Medulla oblongata (tissue), 1 donor: ENCODE results near the gene ETFB.

Experiments
- DNase-seq: peaks from one replicate; pipeline ENCODE4 v3.0.0-alpha.2; 2015; ENCODE audit errors: extremely low spot score

Gene ETFB

GRCh38 chr19:51327066-51328001 lies 38.9 kb downstream of the ETFB start:
- DNase-seq, result no peak

DNA sequence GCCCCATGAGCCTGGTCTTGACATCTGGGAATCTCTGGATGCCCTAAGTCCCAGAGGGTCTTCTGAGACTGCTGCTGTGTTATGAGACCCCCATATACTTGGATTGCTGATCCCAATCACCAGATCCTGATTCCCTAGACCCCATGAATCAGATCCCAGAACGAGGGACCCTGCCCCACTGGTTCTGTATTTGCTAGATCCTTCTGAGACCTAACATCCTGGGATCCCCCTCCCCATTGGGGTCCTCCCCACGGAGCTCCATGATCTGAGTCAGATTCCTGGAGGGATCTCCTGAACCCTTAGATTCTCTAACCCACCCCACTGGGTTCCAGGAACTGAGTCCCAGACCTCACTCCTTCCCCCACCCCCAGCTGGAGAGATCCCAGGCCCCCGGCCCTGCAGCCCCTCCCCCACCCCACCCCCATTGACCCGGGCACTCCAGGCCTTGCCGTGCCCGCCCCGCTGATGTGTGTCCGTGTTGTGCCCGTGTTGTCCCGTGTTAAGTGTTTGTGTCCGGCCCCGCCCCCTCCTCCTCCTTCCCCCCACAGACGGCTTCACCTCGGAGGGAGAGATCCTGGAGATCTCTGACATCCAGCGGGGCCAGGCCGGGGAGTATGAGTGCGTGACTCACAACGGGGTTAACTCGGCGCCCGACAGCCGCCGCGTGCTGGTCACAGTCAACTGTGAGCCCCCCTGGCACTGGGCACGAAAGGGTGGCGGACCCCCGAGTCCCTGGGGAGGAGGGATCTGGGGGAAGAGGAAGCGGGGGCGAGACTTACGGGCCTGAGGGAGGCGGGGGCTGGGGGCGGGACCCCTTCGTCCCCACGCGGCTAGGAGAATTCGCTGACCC lies 39.7 kb downstream of the ETFB start:
- DNase-seq, result no peak

GRCh38 chr19:51325161-51325976 lies 40.8 kb downstream of the ETFB start:
- no peak for DNase-seq

DNA sequence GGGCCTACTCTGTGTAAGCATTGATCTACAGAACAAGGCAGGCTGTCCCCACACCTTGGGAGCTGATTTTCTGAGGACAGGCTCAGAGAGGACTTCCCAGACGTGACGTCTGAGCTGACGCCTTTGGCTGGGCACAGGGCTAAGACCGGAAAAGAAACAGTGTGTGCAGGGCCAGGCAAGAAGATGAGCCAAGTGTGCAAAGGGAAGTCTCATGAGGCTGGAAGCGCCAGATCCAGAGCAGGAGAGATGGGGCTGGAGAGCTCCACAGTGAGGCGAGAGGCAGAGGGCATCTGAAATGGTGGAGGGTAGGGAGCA lies 42.1 kb downstream of the ETFB start:
- no peak for DNase-seq

DNA sequence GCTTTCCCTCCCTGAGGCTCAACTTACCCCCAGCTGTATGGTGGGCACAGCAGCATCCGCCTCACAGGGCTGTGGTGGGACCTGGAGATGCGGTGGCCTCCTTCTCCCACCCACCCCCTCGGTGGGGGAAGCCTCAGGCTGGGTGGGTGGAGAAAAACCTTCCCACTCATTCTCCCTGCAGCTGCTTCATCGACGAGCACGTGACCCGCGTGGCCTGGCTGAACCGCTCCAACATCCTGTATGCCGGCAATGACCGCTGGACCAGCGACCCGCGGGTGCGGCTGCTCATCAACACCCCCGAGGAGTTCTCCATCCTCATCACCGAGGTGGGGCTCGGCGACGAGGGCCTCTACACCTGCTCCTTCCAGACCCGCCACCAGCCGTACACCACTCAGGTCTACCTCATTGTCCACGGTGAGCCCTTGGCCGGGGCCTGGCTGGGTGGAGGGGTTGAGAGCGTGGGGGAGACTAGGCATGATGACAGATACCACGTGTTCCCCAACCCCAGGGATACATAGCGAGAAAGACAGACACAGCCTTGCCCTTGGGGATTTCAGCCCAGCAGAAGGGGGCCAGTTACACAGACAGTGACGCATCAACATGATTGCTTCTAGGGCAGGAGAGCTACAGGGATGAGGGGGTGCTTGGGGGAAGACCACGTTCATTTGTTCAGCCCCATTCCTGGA lies 42.6 kb downstream of the ETFB start:
- DNase-seq, result no peak

DNA sequence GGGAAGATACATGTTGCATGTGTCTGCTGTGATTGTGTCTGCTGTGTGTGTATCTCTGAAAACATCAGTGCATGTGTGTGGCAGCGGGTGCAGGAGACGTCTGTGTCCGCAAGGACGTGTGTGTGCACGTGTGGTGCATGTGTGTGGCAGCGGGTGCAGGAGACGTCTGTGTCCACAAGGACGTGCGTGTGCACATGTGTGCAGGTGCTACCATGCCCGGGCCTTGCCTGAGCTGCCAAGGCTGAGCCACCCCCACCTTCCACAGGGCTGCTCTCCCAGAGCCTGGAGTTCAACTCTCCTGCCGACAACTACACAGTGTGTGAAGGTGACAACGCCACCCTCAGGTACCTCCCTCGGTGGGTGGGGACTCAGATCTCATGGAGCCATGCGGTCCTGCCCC lies 44.4 kb downstream of the ETFB start:
- DNase-seq, result no peak

DNA sequence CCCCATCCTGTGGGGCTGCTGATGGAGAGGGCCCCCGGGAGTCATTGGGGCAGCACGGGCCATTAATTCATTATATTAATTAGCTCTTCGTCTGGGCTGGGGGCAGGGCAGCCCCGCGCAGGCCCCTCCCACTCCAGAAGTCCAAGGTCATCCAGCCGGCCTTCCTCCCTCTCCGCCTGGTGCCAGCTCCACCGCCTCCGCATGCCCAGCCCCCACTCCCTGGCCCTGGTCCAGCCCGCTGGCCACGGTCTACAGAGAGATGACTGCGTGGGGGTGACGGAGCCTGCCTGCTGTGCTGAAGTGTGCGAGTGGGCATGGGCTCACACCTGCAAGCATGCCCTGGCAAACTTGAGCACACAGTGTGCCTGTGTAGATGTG lies 45.9 kb downstream of the ETFB start:
- no peak for DNase-seq

DNA sequence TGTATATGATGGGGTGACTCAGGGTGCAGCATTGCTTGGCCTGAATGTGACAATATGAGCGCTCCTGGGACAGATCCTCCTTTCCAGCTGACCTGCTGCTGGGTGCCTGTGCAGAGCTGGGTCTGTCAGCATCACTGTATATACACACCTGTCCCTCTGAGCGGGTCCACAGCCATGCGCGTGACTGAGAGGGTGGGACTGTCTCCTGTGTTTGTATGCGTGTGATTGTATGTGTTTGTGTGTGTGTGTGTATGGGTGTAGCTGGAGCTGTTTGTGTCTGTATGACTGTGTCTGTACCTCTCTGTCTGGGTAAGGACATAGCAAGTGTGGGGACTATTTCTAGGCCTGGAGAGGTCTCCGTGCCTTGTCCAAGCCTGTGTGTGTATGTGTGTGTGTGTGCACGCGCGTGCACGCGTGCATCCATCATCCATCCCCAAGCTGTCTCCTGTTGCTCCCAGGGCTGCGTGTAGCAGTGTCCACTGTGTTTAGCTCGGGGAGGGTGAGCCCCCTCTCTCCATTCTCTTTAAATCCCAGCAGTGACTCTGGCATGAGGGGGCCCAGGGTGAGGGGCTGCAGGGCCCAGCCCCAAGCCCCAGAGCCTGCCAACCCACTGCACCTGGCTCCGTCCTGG lies 46.4 kb downstream of the ETFB start:
- DNase-seq, result no peak

DNA sequence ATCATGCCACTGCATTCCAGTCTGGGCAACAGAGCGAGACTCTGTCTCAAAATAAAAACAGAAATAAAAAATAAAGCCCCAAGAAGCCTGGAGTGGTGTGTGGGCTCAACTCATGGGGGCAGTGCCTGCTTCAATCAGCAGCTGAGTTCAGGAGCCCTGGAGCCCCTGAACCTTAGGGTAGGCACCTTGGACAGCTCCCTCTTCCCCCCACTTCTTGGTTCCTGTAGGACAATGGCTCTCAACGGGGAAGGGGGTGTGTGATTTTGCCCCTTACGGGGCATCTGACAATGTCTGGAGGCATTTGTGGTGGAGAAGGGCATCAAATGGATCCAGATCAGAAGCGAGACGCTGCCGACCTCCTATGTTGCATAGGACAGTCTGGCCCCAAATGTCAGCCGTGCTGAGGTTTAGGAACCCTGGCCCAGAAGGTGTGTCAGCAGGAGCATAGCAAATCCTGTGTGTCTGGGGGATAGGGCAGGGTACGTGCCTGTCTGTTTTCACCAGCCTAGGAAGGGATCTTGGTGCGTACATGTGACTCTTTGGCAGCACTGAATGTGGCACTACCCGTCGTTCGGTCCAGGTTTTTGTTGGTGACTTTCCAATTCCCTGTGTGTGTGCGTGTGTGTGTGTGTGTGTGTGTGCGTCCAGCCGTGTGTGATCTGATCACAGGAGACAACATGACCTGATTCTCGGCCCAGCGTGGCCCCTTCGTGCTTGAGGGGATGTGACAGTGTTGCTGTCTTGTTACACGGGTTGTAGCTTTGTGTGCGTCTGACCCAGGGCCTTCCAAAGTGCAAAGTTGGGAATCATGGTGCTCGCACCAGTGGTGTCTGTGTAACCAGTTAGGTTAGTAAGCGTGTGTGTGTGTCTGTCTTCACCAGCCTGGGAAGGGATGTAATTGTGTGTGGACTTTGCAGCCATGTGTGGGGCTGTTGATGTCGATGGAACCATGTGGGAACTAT lies 47.2 kb downstream of the ETFB start:
- DNase-seq, result no peak

DNA sequence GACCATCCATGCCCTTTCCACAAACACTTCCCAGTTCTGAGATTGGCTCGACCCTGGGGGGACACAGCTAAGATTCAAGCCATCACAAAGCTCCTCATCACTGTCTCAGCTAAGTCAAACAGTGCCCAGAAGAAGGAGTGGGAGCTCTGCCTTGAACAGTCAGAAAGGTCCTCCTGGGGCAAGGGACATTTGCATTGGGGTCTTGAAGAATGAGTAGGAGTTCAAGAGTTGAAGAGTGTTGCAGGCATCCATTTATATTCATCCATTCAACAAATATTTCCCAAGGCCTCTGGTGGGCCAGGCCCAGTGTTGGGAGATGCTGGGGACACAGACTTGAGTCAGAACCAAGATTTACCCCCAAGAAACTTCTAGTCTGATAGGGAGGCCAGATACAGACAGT lies 48.2 kb downstream of the ETFB start:
- DNase-seq, result no peak

GRCh38 chr19:51317376-51317775 lies 48.8 kb downstream of the ETFB start:
- DNase-seq, result no peak

DNA sequence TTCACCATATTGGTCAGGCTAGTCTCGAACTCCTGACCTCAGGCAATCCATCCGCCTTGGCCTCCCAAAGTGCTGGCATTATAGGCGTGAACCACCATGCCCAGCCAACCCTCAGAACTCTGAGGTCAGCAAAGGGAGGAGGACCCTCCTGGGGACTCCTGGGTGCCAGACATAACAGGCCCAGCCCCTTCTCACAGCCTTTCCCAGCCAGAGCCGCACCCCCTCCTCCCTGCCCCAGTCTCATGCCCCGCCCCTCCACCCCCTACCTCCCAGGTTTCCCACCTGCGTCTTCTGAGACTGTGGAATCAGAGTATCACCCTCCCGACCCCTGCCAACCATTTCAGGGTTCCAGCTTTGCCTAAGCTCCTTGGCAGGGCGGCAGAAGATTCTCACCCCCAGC lies 49.5 kb downstream of the ETFB start:
- DNase-seq, result no peak

GRCh38 chr19:51311351-51312257 lies 54.6 kb downstream of the ETFB start, which contains the start of gene IGLON5:
TSS of gene IGLON5 (plus strand) at chr19:51311644. CDS start at chr19:51311848, 204 bp downstream.
- no peak for DNase-seq

GRCh38 chr19:51305479-51305878 lies 60.7 kb downstream of the ETFB start:
- DNase-seq, result no peak

- DNase-seq, result no peak
Observed at GRCh38 chr19:51301266-51301665, 64.9 kb downstream of the ETFB start.

- no peak for DNase-seq
Observed at GRCh38 chr19:51297406-51297805, 68.8 kb downstream of the ETFB start.

- no peak for DNase-seq
Observed at GRCh38 chr19:51296336-51297093, 69.7 kb downstream of the ETFB start.
